Panc1 (cell line): ENCODE measurements around the gene LRRC1.
A peak's percentile ranks its signal among the peaks of the same experiment; 100 is the strongest.

Experiments used
- CTCF ChIP-seq: fragments of 450-650 bp; IDR thresholded peaks from 2 replicates; pipeline ENCODE4 v1.5.1; 2017; ENCODE audit warnings: mild to moderate bottlenecking
- POLR2AphosphoS5 ChIP-seq: IDR thresholded peaks from 2 replicates; pipeline ENCODE4 v1.6.1; 2012; ENCODE audit warnings: mild to moderate bottlenecking, low read depth, low read length, moderate library complexity
- REST ChIP-seq, 2 experiments: IDR thresholded peaks; 2 replicates each; pipeline ENCODE4 v1.6.1; 2011 to 2012; ENCODE audit warnings: low read depth in 2 of 2, control low read depth in 1 of 2, low read length in 1 of 2, mild to moderate bottlenecking in 1 of 2, moderate library complexity in 1 of 2; ENCODE audit not compliant: insufficient read depth in 1 of 2
- SIN3A ChIP-seq: IDR thresholded peaks from 2 replicates; pipeline ENCODE4 v1.6.1; 2012; ENCODE audit warnings: low read depth, mild to moderate bottlenecking, low read length, moderate library complexity, borderline replicate concordance; ENCODE audit not compliant: insufficient read depth

GRCh38 chr6:53862662-53863462, 68.1 kb downstream of the LRRC1 start:
- TF ChIP-seq CTCF, result peak; percentile 15
- no peak for TF ChIP-seq POLR2AphosphoS5
- no peak for TF ChIP-seq REST (IDR thresholded peaks at IDR 0.05; ENCODE audit: insufficient read depth in 1 of 2, low read depth in 2 of 2, low read length in 1 of 2)
- TF ChIP-seq SIN3A, result no peak
